Measurements from ENCODE around the gene JAML. TPM values are rescaled to one million over a fixed set of nuclear protein-coding genes. Genes with fewer than 3 reads are reported as not detected.

The JAML gene
- polyA plus RNA-seq, 1 donor: 3.0 TPM

DNA sequence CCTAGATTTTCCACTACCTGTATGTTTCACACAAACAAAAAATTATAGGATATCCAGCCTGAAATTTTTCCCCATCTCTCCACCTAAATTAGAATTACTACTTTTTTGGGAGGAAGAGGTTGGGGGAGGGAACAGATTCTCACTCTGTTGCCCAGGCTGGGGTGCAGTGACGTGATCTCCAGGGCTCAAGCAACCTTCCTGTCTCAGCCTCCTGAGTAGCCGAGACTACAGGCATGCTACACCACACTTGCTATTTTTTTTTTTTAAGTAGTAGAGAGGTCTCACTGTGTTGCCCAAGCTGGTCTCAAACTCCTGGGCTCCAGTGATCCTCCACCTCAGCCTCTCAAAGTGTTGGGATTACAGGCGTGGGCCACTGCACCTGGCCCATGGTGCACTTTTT is 9.5 kb downstream of the JAML start:
- DNase-seq: no peak

GRCh38 chr11:118214210-118214914 is 10.4 kb downstream of the JAML start:
- DNase-seq: no peak

GRCh38 chr11:118213781-118214180 is 11.0 kb downstream of the JAML start:
- DNase-seq: no peak

- DNase-seq: no peak
Measured at GRCh38 chr11:118213201-118213600, 11.6 kb downstream of the JAML start.

- no peak for DNase-seq
Measured at GRCh38 chr11:118212781-118213191, 12.0 kb downstream of the JAML start.

GRCh38 chr11:118212131-118212725 is 12.6 kb downstream of the JAML start:
- DNase-seq: no peak

DNA sequence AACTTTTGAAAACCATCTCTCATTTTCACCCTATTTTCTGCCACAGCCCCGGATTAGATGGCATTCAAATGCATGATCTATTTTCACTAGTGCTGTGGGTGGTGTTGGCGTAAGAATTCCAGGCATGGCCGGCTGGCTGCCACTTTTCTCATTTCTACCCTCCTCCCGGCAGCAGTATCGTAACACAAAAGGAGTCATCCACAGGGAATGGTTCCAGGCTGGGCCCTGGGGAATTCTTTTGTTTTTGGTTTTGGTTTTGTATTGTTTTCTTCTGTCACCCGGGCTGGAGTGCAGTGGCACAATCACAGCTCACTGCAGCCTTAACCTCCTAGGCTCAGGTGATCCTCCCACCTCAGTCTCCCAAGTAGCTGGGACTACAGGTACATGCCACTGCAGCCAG is 13.8 kb downstream of the JAML start:
- no peak for DNase-seq

GRCh38 chr11:118210323-118210722 is 14.5 kb downstream of the JAML start:
- no peak for DNase-seq

GRCh38 chr11:118209033-118209432 is 15.8 kb downstream of the JAML start:
- no peak for DNase-seq

DNA sequence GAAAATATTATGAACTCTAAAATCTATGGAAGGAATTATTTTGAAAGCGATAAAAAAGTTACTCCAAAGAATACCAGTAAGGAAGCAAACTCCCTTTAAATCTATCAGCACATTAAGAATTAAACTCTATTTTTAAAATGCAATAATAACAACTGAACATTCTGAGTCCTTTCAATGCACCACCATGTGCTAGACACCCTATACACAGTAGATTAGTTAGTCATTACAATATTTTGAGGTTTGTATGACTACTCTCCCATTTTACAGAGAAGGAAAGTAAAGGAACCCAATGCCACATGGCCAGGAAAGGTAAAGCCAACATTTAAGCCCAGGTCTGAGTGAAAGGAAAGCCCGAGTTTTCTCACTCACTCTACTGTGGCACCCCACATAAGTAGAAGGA is 17.7 kb downstream of the JAML start:
- DNase-seq: no peak

DNA sequence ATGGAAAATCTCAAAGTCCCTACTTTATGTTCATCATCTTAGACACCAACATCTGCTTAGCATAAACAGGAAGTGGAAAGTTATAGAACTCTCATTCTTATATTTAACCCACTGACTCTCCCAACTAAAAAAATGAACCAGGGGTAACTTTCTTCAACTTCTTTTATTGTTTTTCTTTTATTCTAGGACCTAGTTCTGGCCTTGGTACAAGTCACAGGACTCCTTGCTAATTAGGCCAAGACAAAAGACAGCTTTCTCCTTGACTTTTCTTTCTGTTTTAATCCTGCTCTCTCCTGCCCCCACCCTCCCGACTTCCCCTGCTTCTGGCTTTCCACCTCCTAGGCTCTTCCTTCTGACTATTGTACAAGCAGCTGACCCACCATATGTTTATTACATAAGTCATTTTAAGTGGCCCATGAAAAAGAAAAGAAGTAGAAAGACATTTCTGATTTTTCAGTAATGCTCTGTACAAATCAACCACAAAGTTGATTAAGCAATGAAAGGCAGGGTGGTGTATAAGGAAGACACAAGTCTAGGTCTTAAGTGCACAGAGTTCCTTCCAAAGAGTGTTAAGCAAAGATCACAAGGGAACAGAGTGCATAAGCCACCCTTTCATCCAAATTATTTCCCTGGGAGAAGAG is 18.3 kb downstream of the JAML start:
- no peak for DNase-seq

- DNase-seq: no peak
Measured at GRCh38 chr11:118205606-118206378, 19.0 kb downstream of the JAML start.

GRCh38 chr11:118202599-118203422 is 22.0 kb downstream of the JAML start:
- DNase-seq: no peak

- DNase-seq: no peak
Measured at GRCh38 chr11:118201966-118202365, 22.8 kb downstream of the JAML start.

- no peak for DNase-seq
Measured at GRCh38 chr11:118200901-118201680, 23.7 kb downstream of the JAML start.

DNA sequence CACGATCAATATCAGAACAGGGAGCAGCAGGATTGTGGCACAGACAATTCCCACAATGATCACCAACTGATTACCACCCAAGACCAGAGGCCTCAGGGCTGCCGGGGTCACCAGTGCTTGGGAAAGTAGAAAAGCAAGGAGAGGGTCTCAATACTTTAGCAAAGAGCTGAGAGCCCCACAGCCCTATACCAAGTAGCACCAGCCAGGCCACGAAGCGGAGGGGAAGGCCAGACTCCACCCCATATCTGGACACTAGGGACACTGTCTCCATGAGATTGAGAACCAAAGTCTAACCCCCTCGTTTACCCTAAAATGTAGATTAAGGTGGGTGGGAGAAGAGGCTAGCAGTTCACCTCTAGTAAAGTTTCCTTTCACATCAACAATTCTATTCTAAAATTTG is 24.3 kb downstream of the JAML start:
- DNase-seq: no peak

GRCh38 chr11:118199135-118199534 is 25.7 kb downstream of the JAML start:
- no peak for DNase-seq

DNA sequence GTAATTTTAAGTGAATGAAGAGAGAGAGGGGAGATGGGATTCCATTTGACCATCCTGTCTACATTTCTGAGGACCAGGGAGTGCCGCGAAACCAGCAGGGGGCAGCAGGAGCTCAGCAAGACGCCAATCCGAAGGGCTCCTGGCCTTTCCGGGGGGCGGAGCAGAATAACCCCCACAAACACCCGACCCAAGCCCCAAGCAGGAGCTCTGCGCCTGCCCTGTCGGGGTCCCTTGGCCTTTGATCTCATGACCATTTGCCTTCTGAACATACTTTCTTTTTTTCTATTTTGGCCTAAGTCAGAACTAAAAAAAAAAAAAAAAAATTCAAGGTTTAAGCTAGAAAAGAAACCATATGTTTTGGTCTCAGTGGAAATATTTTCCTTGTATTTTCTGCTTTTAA is 26.4 kb downstream of the JAML start:
- peak; percentile 72 for DNase-seq

DNA sequence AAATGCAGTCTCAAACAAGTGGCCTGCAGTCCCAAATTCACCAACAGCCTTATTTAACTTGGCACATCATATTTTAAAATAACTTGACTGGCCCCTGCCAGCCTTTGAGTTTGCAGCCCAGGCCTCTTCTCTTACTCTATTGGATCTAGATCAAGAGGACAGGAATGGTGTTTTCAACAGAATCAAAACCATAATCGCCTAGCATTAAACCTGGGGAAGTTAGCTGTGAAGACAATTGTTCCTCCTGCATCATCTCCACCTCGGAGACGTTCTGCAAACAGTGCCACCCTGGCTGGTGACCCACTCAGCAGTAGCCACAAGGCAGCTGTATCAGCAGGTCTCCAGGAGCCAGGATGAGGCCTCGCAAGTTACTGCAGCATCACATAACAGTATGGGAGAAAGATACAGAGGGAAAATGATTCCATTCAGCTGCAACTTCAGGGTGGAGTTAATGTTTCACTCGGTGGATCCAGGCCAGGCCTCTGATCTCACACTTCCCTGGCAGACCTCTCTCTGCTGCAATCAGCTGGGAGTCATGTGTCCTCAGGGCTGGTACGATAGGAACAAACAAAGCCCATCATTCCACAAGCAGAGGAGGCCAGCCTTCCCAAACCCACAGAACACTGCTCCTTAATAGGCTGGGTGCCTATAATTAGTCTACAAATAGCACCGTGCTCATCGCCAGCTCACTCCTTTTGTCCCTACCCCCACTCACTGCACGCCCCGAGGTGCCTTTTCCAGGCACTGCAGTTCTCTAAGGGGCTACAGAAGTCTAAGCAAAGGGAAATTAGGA is 29.8 kb downstream of the JAML start:
- DNase-seq: peak; percentile 52

GRCh38 chr11:118193910-118194566 is 30.8 kb downstream of the JAML start:
- DNase-seq: no peak

Data from hindlimb muscle (tissue), 1 donor.